ENCODE data around the gene IL1F10.
A peak's percentile ranks its signal among the peaks of the same experiment; 100 is the strongest.

IL1F10 gene

GRCh38 chr2:113032737-113033136 is 35.0 kb upstream of the IL1F10 start:
- TF ChIP-seq CTCF (IDR thresholded peaks at IDR 0.05; ENCODE audit: control insufficient read depth, extremely low read depth, insufficient read depth) = no peak
- H3K4me3 ChIP-seq (ENCODE audit: low read depth, low read length) = no peak overlapping the region
- no peak for DNase-seq (ENCODE audit: low read depth)

- no peak for TF ChIP-seq CTCF (IDR thresholded peaks at IDR 0.05; ENCODE audit: control insufficient read depth, extremely low read depth, insufficient read depth)
- no peak overlapping the region for H3K4me3 ChIP-seq (ENCODE audit: low read depth, low read length)
- no peak for DNase-seq (ENCODE audit: low read depth)
These were observed 33.8 kb upstream of the IL1F10 start for GRCh38 chr2:113034016-113034415.

GRCh38 chr2:113036763-113037162 is 31.0 kb upstream of the IL1F10 start:
- no peak overlapping the region for H3K4me3 ChIP-seq (ENCODE audit: low read depth, low read length)
- no peak for TF ChIP-seq CTCF (IDR thresholded peaks at IDR 0.05; ENCODE audit: control insufficient read depth, extremely low read depth, insufficient read depth)
- DNase-seq (ENCODE audit: low read depth) = no peak

DNA sequence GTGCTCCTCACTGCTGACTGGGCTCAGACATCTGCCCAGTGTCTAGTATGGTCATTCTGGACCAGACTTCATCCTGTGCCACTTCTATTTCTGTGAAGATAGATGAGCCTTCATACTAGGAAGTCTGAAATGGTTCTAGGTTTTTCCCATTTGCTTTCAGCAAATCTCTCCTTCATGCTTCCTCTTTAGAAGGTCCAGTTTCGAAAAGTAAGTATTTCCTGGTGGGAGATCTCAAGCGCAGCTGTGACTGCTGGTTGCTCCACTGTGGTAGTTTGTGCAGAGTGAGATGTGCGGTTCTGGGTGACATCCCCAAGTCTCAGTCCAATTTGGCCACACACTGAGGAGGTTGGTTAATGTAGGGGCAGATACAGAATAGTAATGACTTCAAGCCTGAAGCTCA is 29.5 kb upstream of the IL1F10 start:
- TF ChIP-seq CTCF (IDR thresholded peaks at IDR 0.05; ENCODE audit: control insufficient read depth, extremely low read depth, insufficient read depth) = no peak
- no peak overlapping the region for H3K4me3 ChIP-seq (ENCODE audit: low read depth, low read length)
- DNase-seq (ENCODE audit: low read depth) = no peak

GRCh38 chr2:113039158-113039557 is 28.6 kb upstream of the IL1F10 start:
- TF ChIP-seq CTCF (IDR thresholded peaks at IDR 0.05; ENCODE audit: control insufficient read depth, extremely low read depth, insufficient read depth) = no peak
- DNase-seq (ENCODE audit: low read depth) = no peak
- no peak overlapping the region for H3K4me3 ChIP-seq (ENCODE audit: low read depth, low read length)

DNA sequence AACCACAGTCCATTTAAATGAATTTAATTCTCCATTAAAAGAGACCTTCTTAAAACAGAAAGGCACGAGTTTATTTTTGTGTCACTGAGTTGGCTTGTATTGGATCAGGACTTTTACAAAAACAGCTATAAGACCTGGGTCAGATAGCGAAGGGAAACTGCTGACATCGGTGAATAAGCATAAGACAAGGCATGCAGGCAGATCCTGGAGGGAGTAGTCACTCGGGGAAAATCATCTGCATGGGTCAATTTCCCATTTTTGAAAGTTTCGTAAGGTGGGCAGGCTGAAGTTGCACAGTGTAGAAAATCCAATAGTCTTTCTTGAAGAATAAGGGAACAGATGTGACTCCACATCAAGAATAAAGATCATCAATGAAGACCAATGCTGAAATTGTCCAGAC is 28.1 kb upstream of the IL1F10 start:
- no peak for DNase-seq (ENCODE audit: low read depth)
- TF ChIP-seq CTCF (IDR thresholded peaks at IDR 0.05; ENCODE audit: control insufficient read depth, extremely low read depth, insufficient read depth) = no peak
- H3K4me3 ChIP-seq (ENCODE audit: low read depth, low read length) = no peak overlapping the region

- peak; percentile 25; the same call in 1 of the 2 replicates for TF ChIP-seq CTCF (IDR thresholded peaks at IDR 0.05; ENCODE audit: control insufficient read depth, extremely low read depth, insufficient read depth)
- H3K4me3 ChIP-seq (ENCODE audit: low read depth, low read length) = no peak overlapping the region
- DNase-seq (ENCODE audit: low read depth) = no peak
These were observed 25.9 kb upstream of the IL1F10 start for GRCh38 chr2:113041871-113042270.
